GM12878 (cell line): ENCODE results near the gene TMEM44.

ENCODE experiments used
- CEBPB ChIP-seq, 2 experiments: fragments of 150-350 bp in 1 of 2; IDR thresholded peaks; 2 replicates each; pipeline ENCODE4 v1.6.1; 2012 to 2014; ENCODE audit warnings: low read depth in 2 of 2, low read length in 2 of 2, borderline replicate concordance in 1 of 2, inconsistent platforms in 1 of 2
- JUNB ChIP-seq: IDR thresholded peaks from 2 replicates; pipeline ENCODE4 v1.6.1; 2016; ENCODE audit warnings: antibody characterized with exemption, mild to moderate bottlenecking
- NFIC ChIP-seq: IDR thresholded peaks from 2 replicates; pipeline ENCODE4 v1.6.1; 2012; ENCODE audit warnings: low read depth, mild to moderate bottlenecking, inconsistent platforms, low read length, moderate library complexity
- NFYB ChIP-seq: IDR thresholded peaks from 2 replicates; pipeline ENCODE4 v1.6.1; 2011; ENCODE audit warnings: low read depth, mild to moderate bottlenecking, low read length, improper control_type of control experiment, moderate library complexity; ENCODE audit not compliant: insufficient read depth
- POLR2A ChIP-seq: IDR thresholded peaks from 2 replicates; pipeline ENCODE4 v1.6.1; 2011; ENCODE audit warnings: low read depth, mild to moderate bottlenecking, low read length
- TCF3 ChIP-seq: IDR thresholded peaks from 2 replicates; pipeline ENCODE4 v1.6.1; 2012; ENCODE audit warnings: low read depth, mild to moderate bottlenecking, low read length, borderline replicate concordance; ENCODE audit not compliant: insufficient read depth
- TF ChIP-seq, protein P1 (sequence below), 3 experiments: IDR thresholded peaks in 2 of 3; conservative IDR thresholded peaks in 1 of 3; 2 replicates each; pipeline ENCODE4 v1.5.1; 2011; ENCODE audit warnings: low read depth in 3 of 3, low read length in 3 of 3, mild to moderate bottlenecking in 3 of 3, control low read depth in 2 of 3, moderate library complexity in 2 of 3, inconsistent platforms in 1 of 3, mixed read lengths in 1 of 3; ENCODE audit not compliant: control insufficient read depth in 2 of 3, insufficient read depth in 1 of 3; ENCODE audit errors: extremely low read depth in 1 of 3

GRCh38 chr3:194676471-194676870, 43.3 kb upstream of the TMEM44 start:
- TF ChIP-seq, protein P1, sequence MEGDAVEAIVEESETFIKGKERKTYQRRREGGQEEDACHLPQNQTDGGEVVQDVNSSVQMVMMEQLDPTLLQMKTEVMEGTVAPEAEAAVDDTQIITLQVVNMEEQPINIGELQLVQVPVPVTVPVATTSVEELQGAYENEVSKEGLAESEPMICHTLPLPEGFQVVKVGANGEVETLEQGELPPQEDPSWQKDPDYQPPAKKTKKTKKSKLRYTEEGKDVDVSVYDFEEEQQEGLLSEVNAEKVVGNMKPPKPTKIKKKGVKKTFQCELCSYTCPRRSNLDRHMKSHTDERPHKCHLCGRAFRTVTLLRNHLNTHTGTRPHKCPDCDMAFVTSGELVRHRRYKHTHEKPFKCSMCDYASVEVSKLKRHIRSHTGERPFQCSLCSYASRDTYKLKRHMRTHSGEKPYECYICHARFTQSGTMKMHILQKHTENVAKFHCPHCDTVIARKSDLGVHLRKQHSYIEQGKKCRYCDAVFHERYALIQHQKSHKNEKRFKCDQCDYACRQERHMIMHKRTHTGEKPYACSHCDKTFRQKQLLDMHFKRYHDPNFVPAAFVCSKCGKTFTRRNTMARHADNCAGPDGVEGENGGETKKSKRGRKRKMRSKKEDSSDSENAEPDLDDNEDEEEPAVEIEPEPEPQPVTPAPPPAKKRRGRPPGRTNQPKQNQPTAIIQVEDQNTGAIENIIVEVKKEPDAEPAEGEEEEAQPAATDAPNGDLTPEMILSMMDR (IDR thresholded peaks at IDR 0.05 in 2 of 3, conservative IDR thresholded peaks at IDR 0.05 in 1 of 3; ENCODE audit: control insufficient read depth in 2 of 3, extremely low read depth in 1 of 3, insufficient read depth in 1 of 3, low read depth in 3 of 3, low read length in 3 of 3), result no peak
- no peak for TF ChIP-seq TCF3
- TF ChIP-seq NFYB, result no peak
- no peak for TF ChIP-seq NFIC
- TF ChIP-seq POLR2A, result no peak
- TF ChIP-seq JUNB, result no peak
- no peak for TF ChIP-seq CEBPB (IDR thresholded peaks at IDR 0.05; ENCODE audit: borderline replicate concordance in 1 of 2, low read depth in 2 of 2, low read length in 2 of 2)
